WI38 (cell line): ENCODE results near the gene ADGRL1.

Experiments used
- H3K4me3 ChIP-seq: 2 replicates; pipeline ENCODE4 v1.5.1; 2011; ENCODE audit warnings: low read depth, mild to moderate bottlenecking, control low read depth, low read length
- CTCF ChIP-seq: IDR thresholded peaks from 2 replicates; pipeline ENCODE4 v1.5.1; 2012; ENCODE audit warnings: low read depth, mild to moderate bottlenecking, control low read depth, low read length

The ADGRL1 gene

GRCh38 chr19:14167576-14168138, 38.3 kb downstream of the ADGRL1 start:
- H3K4me3 ChIP-seq: no peak overlapping the region
- no peak for TF ChIP-seq CTCF

- H3K4me3 ChIP-seq: no peak overlapping the region
- TF ChIP-seq CTCF: no peak
Observed at GRCh38 chr19:14166999-14167575, 38.9 kb downstream of the ADGRL1 start.

GRCh38 chr19:14165990-14166830, 39.8 kb downstream of the ADGRL1 start:
- H3K4me3 ChIP-seq: no peak overlapping the region
- TF ChIP-seq CTCF: no peak

GRCh38 chr19:14164724-14165493, 41.1 kb downstream of the ADGRL1 start:
- H3K4me3 ChIP-seq: no peak overlapping the region
- TF ChIP-seq CTCF: no peak

- H3K4me3 ChIP-seq: no peak overlapping the region
- no peak for TF ChIP-seq CTCF
Observed at GRCh38 chr19:14164082-14164481, 41.9 kb downstream of the ADGRL1 start.

GRCh38 chr19:14162871-14163297, 43.1 kb downstream of the ADGRL1 start:
- no peak for TF ChIP-seq CTCF

More at GRCh38 chr19:14162871-14163297, 43.1 kb downstream of the ADGRL1 start:
- H3K4me3 ChIP-seq: no peak overlapping the region
